WI38 (cell line): ENCODE measurements around the gene RELB.
A peak's percentile ranks its signal among the peaks of the same experiment; 100 is the strongest.

ENCODE experiments used
- H3K4me3 ChIP-seq: 2 replicates; pipeline ENCODE4 v1.5.1; 2011; ENCODE audit warnings: low read depth, mild to moderate bottlenecking, control low read depth, low read length
- CTCF ChIP-seq: IDR thresholded peaks from 2 replicates; pipeline ENCODE4 v1.5.1; 2012; ENCODE audit warnings: low read depth, mild to moderate bottlenecking, control low read depth, low read length

The RELB gene

GRCh38 chr19:44988273-44988672, 13.0 kb upstream of the RELB start:
- H3K4me3 ChIP-seq = no peak overlapping the region
- no peak for TF ChIP-seq CTCF

DNA sequence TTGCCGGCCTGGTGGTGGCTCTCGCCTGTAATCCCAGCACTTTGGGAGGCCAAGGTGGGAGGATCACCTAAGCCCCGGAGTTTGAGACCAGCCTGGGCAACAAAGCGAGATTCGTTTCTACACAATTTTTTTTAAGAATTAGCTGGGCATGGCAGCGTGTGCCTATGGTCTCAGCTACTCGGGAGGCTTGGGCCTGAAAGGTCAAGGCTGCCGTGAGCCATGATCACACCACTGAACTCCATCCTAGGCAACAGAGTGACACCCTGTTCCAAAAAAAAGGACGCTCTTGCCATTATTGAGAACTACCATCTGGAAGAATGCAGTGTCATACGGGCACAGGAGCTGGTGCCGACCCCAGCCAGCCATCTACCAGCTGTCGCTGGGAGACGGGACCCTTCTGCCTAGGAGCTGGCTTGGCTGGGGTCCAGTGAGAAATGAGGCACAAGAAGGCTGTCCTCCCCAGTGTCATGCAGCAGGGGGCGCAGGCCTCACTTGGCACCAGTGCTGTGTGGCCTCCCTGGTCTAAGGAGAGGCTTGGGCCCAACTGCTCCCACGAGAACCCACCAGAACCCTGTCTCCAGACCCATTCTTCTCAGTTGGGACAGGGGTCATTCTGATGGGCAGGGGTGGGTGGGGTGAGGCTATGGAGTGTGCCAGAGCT, 12.2 kb upstream of the RELB start:
- no peak overlapping the region for H3K4me3 ChIP-seq
- peak; percentile 42 for TF ChIP-seq CTCF

- no peak for TF ChIP-seq CTCF
- H3K4me3 ChIP-seq = no peak overlapping the region
Measured at GRCh38 chr19:44990459-44990858, 10.8 kb upstream of the RELB start.

- H3K4me3 ChIP-seq = no peak overlapping the region
- no peak for TF ChIP-seq CTCF
Measured at GRCh38 chr19:44990966-44991365, 10.3 kb upstream of the RELB start.

- no peak for TF ChIP-seq CTCF
- no peak overlapping the region for H3K4me3 ChIP-seq
Measured at GRCh38 chr19:44992336-44993163, 8.7 kb upstream of the RELB start.

DNA sequence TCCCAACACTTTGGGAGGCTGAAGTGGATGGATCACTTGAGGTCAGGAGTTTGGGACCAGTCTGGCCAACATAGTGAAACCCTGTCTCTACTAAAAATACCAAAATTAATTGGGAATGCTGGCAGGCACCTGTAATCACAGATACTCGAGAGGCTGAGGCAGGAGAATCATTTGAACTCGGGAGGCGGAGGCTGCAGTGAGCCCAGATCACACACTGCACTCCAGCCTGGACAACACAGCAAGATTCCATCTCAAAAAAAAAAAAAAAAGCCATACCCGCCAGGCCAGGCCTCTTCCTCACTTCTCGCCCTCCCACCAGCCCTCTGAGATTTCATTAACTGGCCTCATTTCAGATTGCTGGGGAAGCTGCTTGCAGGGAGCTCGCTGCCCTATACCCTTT, 7.7 kb upstream of the RELB start:
- TF ChIP-seq CTCF = no peak

GRCh38 chr19:44993926-44994537, 7.2 kb upstream of the RELB start:
- no peak for TF ChIP-seq CTCF
- H3K4me3 ChIP-seq = no peak overlapping the region

More for the DNA sequence above, 7.7 kb upstream of the RELB start:
- no peak overlapping the region for H3K4me3 ChIP-seq
